Measurements from ENCODE around the gene ANKRD33B.
A peak's percentile ranks its signal among the peaks of the same experiment; 100 is the strongest.

Gene ANKRD33B

DNA sequence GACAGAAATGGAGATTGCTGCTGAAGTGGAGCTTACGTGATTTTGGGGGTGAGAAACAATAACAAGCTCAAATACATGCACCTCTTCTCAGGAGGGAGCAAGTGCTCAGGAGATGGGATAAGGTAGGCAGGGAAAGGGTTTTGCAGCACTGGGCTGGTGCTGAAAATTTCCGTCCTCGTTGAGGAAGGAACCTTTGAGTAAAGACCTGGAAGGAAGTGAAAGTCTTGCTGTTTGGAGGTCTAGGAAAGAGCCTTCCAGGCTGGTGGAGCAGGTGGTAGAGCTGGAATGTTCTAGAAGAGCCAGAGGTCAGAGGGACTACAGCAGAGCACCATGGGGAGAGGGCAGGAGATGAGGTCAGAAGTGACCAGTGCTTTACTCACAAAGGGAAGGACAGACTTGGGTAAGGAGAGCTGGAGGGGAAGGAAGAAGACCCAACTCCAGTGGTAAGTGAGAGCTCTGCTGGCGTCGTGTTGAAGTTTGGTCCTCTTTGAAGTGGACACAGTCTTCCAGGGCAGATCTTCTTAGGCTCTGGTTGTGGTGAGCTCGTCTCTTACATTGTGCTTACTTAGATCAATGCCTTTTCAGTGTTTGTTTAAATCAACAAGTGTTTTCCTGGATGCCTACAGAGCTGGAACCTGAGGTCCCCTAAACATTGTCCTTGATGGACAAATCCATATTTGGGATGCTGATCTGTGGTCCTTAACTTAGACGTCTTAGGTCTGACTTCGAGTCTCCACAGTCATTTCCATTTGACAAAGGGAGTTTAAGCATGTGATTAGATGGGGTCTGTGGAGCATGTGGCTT, 21.0 kb downstream of the ANKRD33B start:
- peaks cover 11% of the 10 kb centered on the region for H3K36me3 Mint-ChIP-seq (ENCODE audit: low read depth)
- H3K27ac Mint-ChIP-seq, result no peak overlapping the region
- H3K27me3 Mint-ChIP-seq (ENCODE audit: low read depth), result peaks cover 8% of the 10 kb centered on the region
- H3K9me3 Mint-ChIP-seq, result peaks cover 7% of the 10 kb centered on the region
- peaks cover 30% of the 10 kb centered on the region for H3K4me1 Mint-ChIP-seq (ENCODE audit: low read depth)
- no peak for DNase-seq (ENCODE audit: low spot score)
- no peak overlapping the region for H3K4me3 Mint-ChIP-seq

DNA sequence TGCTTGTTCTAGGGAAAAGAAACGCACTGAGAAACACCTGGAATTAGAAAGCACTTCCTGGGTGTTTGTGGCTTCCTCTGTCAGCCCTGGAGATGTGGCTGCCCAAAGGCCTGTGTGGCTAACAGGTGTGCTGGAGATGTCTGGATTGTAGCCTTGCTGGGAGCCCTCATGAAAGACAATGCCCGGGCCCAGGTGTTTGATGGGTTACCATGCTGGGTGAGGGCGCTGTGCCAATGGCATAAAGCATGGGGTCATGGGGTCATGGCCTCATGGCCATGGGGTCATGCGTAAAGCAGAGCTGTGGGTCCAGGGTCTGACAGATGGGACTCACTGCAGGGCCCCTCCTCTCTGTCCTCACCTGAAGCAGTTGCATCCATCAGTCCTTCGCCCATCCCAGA, 21.6 kb downstream of the ANKRD33B start:
- no peak overlapping the region for H3K4me3 Mint-ChIP-seq
- no peak overlapping the region for H3K27ac Mint-ChIP-seq
- H3K36me3 Mint-ChIP-seq (ENCODE audit: low read depth), result peaks cover 12% of the 10 kb centered on the region
- H3K4me1 Mint-ChIP-seq (ENCODE audit: low read depth), result peaks cover 28% of the 10 kb centered on the region
- peaks cover 8% of the 10 kb centered on the region for H3K27me3 Mint-ChIP-seq (ENCODE audit: low read depth)
- DNase-seq (ENCODE audit: low spot score), result no peak
- H3K9me3 Mint-ChIP-seq, result peaks cover 7% of the 10 kb centered on the region

DNA sequence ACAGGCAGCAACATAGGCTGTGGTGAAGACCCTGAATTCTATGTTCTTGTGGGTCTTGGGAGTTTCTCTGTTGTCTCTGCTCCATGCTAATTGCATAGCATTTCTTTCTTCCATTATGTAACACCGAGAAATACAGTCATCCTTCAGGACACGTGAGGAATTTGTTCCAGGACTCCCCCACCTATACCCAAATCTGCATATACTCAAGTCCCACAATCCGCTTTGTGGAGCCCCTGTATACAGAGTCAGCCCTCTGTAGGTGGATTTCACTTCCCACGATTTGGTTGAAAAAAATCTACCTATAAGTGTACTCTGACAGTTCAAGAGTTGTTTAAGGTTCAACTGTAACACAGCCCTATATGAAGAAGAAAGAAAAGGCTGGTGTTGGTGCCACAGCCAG, 22.1 kb downstream of the ANKRD33B start:
- Mint-ChIP-seq H3K9me3 (peaks cover 7% of the 10 kb centered on the region), H3K4me3 (no peak overlapping the region), H3K27me3 (ENCODE audit: low read depth) (peaks cover 8% of the 10 kb centered on the region), H3K4me1 (ENCODE audit: low read depth) (peaks cover 29% of the 10 kb centered on the region), H3K27ac (no peak overlapping the region), H3K36me3 (ENCODE audit: low read depth) (peaks cover 12% of the 10 kb centered on the region)
- no peak for DNase-seq (ENCODE audit: low spot score)

DNA sequence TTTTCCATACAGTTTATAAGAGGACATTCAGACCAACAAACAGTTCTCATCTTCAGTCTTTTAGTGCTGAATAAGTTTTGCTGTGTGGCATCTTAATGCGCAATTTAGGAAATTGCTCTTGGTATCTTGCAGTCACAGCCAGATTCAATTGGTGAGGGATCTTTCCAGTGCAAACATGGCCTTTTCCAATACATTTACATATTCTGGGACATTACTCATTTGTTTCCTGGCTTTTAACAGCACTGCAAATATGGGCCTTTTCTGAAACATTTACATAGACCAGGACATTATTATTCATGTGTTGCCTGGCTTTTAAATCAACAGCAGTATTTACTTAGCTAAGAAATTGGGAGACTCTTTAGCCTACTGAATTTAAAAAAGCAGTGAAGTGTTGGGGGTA, 22.7 kb downstream of the ANKRD33B start:
- no peak for DNase-seq (ENCODE audit: low spot score)
- H3K27ac Mint-ChIP-seq, result no peak overlapping the region
- peaks cover 7% of the 10 kb centered on the region for H3K9me3 Mint-ChIP-seq
- peaks cover 28% of the 10 kb centered on the region for H3K4me1 Mint-ChIP-seq (ENCODE audit: low read depth)
- H3K36me3 Mint-ChIP-seq (ENCODE audit: low read depth), result peaks cover 12% of the 10 kb centered on the region
- peaks cover 8% of the 10 kb centered on the region for H3K27me3 Mint-ChIP-seq (ENCODE audit: low read depth)
- H3K4me3 Mint-ChIP-seq, result no peak overlapping the region

DNA sequence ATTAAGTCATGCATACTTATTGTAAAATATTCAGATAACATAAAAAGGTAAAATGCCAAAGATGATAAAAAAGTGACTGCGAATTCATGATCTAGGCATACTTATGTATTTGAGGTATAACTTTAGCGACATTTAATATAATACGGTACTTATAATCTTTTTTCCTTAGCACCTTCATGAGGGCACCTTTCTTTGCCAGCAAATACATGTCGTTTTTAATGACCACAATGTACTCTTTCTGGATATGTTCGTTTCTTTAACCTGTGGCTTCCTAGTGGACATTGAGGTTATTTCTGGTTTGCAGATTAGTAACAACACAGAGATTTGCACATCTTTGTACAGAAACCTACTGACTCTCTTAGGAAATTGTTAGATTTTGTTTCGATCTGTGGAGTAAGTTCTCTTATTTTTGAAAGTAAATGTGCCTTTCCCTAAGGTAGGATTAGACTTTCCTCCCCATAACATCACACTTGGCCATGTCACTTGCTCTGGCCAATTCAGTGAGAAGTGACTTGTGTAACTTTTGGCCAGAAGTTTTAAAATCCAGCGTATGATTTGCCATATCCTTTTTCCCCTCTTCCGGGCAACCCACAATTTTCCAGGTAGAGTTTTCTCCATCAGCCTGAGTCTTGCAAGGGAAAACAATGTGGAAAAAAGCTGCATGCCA, 24.4 kb downstream of the ANKRD33B start:
- H3K27me3 Mint-ChIP-seq (ENCODE audit: low read depth), result peaks cover 8% of the 10 kb centered on the region
- no peak for DNase-seq (ENCODE audit: low spot score)
- H3K9me3 Mint-ChIP-seq, result peaks cover 7% of the 10 kb centered on the region
- no peak overlapping the region for H3K4me3 Mint-ChIP-seq
- peaks cover 30% of the 10 kb centered on the region for H3K4me1 Mint-ChIP-seq (ENCODE audit: low read depth)
- peaks cover 12% of the 10 kb centered on the region for H3K36me3 Mint-ChIP-seq (ENCODE audit: low read depth)
- no peak overlapping the region for H3K27ac Mint-ChIP-seq

DNA sequence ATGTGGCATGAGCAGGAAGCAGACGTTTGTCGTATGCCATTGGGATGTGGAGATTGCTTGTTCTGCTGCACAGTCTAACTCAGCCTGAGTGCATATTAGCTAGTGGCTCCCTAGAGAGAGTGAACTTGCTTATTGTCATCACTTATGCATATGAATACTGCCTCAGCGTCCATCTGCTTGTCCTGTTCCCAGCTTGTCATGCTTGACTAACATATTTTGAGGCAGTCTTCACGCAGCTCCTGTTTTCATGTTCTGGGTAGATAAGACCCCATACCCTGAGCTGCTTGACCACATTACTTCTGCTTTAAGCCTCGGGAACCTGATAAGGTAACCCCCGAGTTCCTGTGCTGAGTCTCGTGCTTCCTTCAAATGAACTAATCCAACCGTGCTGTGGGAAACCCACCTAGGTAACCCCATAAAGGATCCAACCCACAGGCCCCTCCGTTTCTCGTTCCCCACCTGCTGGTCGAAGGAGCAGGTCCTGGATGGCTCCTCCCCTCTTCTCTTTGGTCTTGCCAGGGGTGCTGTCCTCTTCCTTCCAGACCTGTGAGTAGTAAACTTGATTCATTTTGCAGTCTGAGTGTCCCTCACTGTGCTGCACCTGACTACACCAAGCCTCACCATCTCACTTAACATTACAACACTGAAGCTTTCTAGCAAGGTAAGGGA, 25.0 kb downstream of the ANKRD33B start:
- Mint-ChIP-seq H3K4me1 (ENCODE audit: low read depth) (peaks cover 25% of the 10 kb centered on the region), H3K27ac (no peak overlapping the region), H3K4me3 (no peak overlapping the region), H3K9me3 (peaks cover 7% of the 10 kb centered on the region), H3K36me3 (ENCODE audit: low read depth) (peaks cover 12% of the 10 kb centered on the region), H3K27me3 (ENCODE audit: low read depth) (peaks cover 5% of the 10 kb centered on the region)
- DNase-seq (ENCODE audit: low spot score), result no peak

DNA sequence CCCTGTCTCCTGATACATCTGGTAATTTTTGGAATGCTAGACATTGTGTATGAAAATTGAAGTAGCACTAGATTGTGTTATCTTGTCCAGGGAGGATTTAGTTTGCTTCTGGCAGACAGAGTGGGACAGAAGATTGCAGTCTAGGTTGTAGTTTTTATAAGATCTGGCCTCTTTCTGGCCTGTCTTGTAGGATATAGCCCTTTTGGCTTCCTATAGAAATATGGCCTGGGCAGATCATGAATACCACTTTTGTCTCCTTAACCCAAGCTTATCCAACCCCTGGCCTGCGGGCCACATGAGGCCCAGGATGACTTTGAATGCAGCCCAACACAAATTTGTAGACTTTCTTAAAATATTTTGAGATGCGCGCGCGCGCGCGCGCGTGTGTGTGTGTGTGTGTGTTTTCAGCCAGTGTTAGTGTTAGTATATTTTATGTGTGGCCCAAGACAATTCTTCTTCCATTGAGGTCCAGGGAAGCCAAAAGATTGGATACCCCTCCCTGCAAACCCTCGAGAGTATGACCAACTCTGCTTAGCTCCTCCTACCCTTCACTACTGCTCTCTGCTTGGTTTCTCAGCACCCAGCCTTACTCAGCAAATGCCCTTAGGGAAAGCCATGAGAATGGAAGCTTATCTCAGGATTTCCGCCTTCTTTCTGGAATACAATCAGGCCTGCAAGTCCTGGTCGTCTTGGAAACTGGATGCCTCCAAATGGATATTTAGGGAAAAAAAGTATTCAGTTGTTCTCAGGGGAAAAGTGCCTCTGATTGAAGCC, 26.5 kb downstream of the ANKRD33B start:
- Mint-ChIP-seq H3K9me3 (peaks cover 7% of the 10 kb centered on the region), H3K27me3 (ENCODE audit: low read depth) (peaks cover 3% of the 10 kb centered on the region), H3K4me3 (no peak overlapping the region), H3K36me3 (ENCODE audit: low read depth) (peaks cover 10% of the 10 kb centered on the region), H3K27ac (no peak overlapping the region), H3K4me1 (ENCODE audit: low read depth) (peaks cover 22% of the 10 kb centered on the region)
- no peak for DNase-seq (ENCODE audit: low spot score)

DNA sequence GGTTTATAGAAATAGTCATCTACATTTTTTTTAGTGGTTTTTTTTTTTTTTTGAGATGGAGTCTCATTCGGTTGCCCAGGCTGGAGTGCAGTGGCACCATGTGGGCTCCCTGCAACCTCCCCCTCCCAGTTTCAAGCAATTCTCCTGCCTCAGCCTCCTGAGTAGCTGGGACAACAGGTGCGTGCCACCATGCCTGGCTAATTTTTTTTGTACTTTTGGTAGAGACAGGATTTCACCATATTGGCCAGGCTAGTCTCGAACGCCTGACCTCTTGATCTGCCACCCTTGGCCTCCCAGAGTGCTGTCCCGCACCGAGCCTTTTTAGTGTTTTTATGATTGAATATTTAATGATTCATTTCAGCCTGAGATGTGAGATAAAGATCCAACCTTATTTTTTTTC, 27.3 kb downstream of the ANKRD33B start:
- H3K4me1 Mint-ChIP-seq (ENCODE audit: low read depth), result peaks cover 29% of the 10 kb centered on the region
- H3K36me3 Mint-ChIP-seq (ENCODE audit: low read depth), result peaks cover 10% of the 10 kb centered on the region
- no peak for DNase-seq (ENCODE audit: low spot score)
- peaks cover 7% of the 10 kb centered on the region for H3K9me3 Mint-ChIP-seq
- H3K27me3 Mint-ChIP-seq (ENCODE audit: low read depth), result peaks cover 3% of the 10 kb centered on the region
- H3K4me3 Mint-ChIP-seq, result no peak overlapping the region
- H3K27ac Mint-ChIP-seq, result no peak overlapping the region

DNA sequence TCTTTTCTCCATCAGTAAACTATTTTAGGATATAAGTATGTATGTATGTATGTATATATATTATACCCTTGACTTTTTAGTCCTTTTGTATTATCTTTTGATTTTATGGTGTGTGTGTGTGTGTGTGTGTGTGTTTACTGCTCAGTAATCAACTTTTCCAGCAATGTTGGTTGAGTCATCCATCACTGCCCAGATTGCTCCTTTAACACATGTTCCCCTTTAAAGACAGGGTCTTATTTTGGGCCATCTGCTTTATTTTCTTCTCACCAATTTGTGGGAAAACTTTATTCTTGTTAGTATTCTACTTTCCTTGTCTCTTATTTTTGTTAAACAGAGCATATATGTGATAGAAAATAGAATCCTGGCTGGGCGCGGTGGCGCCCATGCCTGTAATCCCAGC, 28.1 kb downstream of the ANKRD33B start:
- no peak overlapping the region for H3K4me3 Mint-ChIP-seq
- no peak overlapping the region for H3K27ac Mint-ChIP-seq
- H3K36me3 Mint-ChIP-seq (ENCODE audit: low read depth), result peaks cover 10% of the 10 kb centered on the region
- H3K27me3 Mint-ChIP-seq (ENCODE audit: low read depth), result peaks cover 3% of the 10 kb centered on the region
- H3K9me3 Mint-ChIP-seq, result peaks cover 7% of the 10 kb centered on the region
- H3K4me1 Mint-ChIP-seq (ENCODE audit: low read depth), result peaks cover 35% of the 10 kb centered on the region
- DNase-seq (ENCODE audit: low spot score), result no peak

DNA sequence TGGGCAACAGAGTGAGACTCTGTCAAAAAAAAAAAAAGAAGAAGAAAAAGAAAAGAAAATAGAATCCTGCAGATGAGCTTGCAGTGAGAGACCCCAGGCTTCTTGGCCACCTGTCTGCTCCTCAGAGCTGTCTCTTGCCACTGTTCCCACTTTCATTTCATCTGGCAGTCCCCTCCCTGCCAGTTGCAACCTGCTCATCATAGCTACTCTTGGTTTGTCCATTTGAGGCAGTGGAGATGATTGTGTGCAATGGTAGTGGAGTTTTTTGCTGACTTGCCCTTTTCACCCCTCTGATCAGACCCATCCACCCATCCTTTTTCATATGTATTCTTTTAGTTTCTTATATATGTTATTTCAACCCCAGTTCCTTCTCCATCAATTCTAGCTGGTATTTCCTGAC, 28.7 kb downstream of the ANKRD33B start:
- Mint-ChIP-seq H3K27ac (no peak overlapping the region), H3K4me1 (ENCODE audit: low read depth) (peaks cover 39% of the 10 kb centered on the region), H3K9me3 (peaks cover 7% of the 10 kb centered on the region), H3K4me3 (no peak overlapping the region), H3K27me3 (ENCODE audit: low read depth) (peaks cover 3% of the 10 kb centered on the region), H3K36me3 (ENCODE audit: low read depth) (peaks cover 12% of the 10 kb centered on the region)
- no peak for DNase-seq (ENCODE audit: low spot score)

DNA sequence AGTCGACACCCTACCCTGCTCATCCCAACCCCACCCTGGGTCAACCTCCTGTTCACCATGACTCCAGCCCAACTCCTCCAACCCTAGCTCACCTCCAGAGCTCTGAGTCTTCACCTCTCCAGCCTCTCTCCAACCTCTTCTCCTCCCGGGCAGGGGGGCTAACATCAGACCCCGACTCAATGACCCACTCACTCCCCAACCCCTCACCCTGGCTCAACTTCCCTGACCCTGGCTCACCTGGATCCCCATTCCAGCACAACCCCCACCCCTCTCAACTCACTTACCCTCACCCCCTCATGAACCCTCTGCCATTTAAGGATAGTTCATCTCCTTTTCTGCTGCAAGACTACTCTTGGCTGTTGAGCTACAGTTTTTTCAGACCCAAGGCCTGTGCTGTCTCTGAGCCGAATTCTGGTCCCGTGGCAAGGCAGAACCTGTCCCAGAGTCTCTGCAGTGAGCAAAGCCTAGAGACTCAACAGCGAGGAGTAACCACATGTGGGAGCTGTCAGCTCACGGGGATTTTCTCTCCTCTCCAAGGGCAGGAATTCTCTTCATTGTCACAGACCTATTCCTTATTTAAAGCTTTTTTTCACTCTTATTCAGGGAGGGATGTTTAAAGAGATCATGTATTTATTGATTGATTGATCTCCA, 29.8 kb downstream of the ANKRD33B start:
- Mint-ChIP-seq H3K9me3 (peaks cover 7% of the 10 kb centered on the region), H3K27me3 (ENCODE audit: low read depth) (no peaks in the 10 kb centered on the region), H3K36me3 (ENCODE audit: low read depth) (peaks cover 12% of the 10 kb centered on the region), H3K27ac (no peak overlapping the region), H3K4me1 (ENCODE audit: low read depth) (peaks cover 42% of the 10 kb centered on the region), H3K4me3 (no peak overlapping the region)
- no peak for DNase-seq (ENCODE audit: low spot score)

DNA sequence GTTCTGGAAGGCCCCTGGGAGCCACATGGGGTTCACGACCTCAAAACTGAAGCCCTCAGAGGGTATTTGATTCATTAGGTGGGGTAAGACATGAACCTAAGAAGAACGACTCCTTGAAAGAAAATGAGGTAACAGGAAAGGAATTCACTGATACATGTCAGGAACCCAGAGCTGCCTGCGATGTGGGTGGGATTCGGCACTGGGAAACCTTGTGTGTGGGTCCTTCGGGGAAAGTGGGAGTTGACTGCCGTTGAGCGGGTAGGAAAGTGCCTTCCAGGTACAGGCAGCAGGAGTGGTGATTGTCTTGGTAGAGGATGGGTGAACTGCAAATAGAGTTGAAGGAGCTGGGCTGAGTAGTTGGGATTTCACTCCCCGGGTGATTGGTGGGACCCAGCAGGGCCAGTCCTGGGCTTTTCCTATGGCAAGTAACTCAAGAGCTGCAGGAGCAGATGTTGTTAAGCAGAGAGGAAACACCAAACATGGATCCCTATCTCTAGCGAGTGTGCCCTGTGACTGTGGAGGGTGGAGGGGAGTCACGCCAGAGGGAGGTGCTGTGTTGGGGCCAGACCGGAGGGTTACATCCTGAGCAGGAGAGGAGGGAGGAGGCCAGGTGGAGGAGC, 30.8 kb downstream of the ANKRD33B start:
- Mint-ChIP-seq H3K4me1 (ENCODE audit: low read depth) (peaks cover 39% of the 10 kb centered on the region), H3K27me3 (ENCODE audit: low read depth) (peaks cover 3% of the 10 kb centered on the region), H3K4me3 (peak overlapping the region; percentile 27), H3K36me3 (ENCODE audit: low read depth) (peaks cover 7% of the 10 kb centered on the region), H3K9me3 (no peaks in the 10 kb centered on the region), H3K27ac (peak overlapping the region; percentile 62)
- DNase-seq (ENCODE audit: low spot score), result no peak

DNA sequence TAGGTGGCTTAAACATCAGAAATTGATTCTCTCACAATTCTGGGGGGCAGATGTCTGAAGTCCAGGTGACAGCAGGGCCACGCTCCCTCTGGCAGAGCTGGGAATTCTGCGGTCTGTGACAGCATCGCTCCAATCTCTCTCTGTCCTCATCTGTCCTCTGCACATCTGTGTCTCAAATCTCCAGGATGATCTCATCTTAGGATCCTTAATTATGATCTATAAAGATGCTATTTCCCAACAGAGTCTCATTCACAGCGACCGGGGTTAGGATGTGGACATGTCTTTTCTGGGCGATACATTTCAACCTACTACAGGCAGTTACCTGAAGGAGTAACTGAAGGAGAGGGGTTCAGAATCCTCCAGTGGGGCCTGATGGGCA, 31.4 kb downstream of the ANKRD33B start:
- DNase-seq (ENCODE audit: low spot score), result no peak
- no peaks in the 10 kb centered on the region for H3K9me3 Mint-ChIP-seq

More for the DNA sequence above, 31.4 kb downstream of the ANKRD33B start:
- H3K36me3 Mint-ChIP-seq (ENCODE audit: low read depth), result peaks cover 4% of the 10 kb centered on the region
- peaks cover 3% of the 10 kb centered on the region for H3K27me3 Mint-ChIP-seq (ENCODE audit: low read depth)
- H3K27ac Mint-ChIP-seq, result no peak overlapping the region
- peak overlapping the region; percentile 29 for H3K4me3 Mint-ChIP-seq
- H3K4me1 Mint-ChIP-seq (ENCODE audit: low read depth), result peaks cover 45% of the 10 kb centered on the region

Data from T-helper 2 cell treated with Interferon-gamma antibody and Interleukin-4, amounts not matched to agents 5 μg/mL and 100 μg/mL, for 36 hours (primary cell).